HepG2 (cell line): Measurements from ENCODE around the gene MARVELD3. TPM values are rescaled to one million over a fixed set of nuclear protein-coding genes. Genes with fewer than 3 reads are reported as not detected.
A peak's percentile ranks its signal among the peaks of the same experiment; 100 is the strongest.

Experiments used
- ATAC-seq: fragments of 200-7000 bp; cut with Tn5 transposase; 3 replicates; pipeline ENCODE4 v1.9.1; 2020; ENCODE audit warnings: mild to moderate bottlenecking, moderate library complexity
- BruUV-seq: library from RNA; stranded (reverse); fragments of 400-500 nt; replicated peaks from 2 replicates; lab custom pipeline; 2021; lab: Mats Ljungman, UMichigan
- CTCF ChIA-PET: fragments of 300-600 bp; formaldehyde crosslinking; extraction: SDS; loops from one replicate; lab custom pipeline; 2021; ENCODE audit warnings: low total read pairs, inconsistent platforms, low intra/inter-chr PET ratio; lab: Yijun Ruan, JAX
- POLR2A ChIA-PET: fragments of 350-600 bp; sonication (Branson Sonifier 250); formaldehyde crosslinking; loops from one replicate; lab custom pipeline; 2020; ENCODE audit warnings: antibody characterized with exemption, inconsistent platforms; lab: Yijun Ruan, JAX
- DNase-seq: peaks from one replicate; pipeline ENCODE4 v3.0.0-alpha.2; 2015; ENCODE audit warnings: low spot score
- FAIRE-seq: peaks from 3 replicates; lab custom pipeline; 2011; peaks lifted over from hg19 to GRCh38; lab: Jason Lieb, UNC
- H2AFZ ChIP-seq: one replicate; pipeline ENCODE4 v1.6.1; 2011; ENCODE audit warnings: low read length, inconsistent platforms
- H3K27ac ChIP-seq: fragments of 300-600 bp; 3 replicates; pipeline ENCODE4 v1.8.0; 2011; ENCODE audit warnings: mixed run types, mild to moderate bottlenecking, mixed read lengths, low read length, inconsistent platforms; ENCODE audit not compliant: insufficient read depth; ENCODE audit errors: extremely low read length
- H3K27me3 ChIP-seq, 2 experiments: fragments of 200-600 bp in 1 of 2; 2 replicates in 1 of 2; 3 replicates in 1 of 2; pipeline versions ENCODE4 v1.6.0 to v1.8.0; 2011; ENCODE audit warnings: low read length in 2 of 2, mild to moderate bottlenecking in 2 of 2, moderate library complexity in 2 of 2, inconsistent platforms in 1 of 2; ENCODE audit not compliant: insufficient read depth in 2 of 2, control insufficient read depth in 1 of 2
- H3K36me3 ChIP-seq, 2 experiments: fragments of 200-600 bp in 1 of 2; replicated peaks in 1 of 2; 2 replicates in 1 of 2; 3 replicates in 1 of 2; pipeline versions ENCODE4 v1.5.1 to v1.8.0; 2011; ENCODE audit warnings: low read length in 2 of 2, inconsistent platforms in 1 of 2; ENCODE audit not compliant: insufficient read depth in 2 of 2, control insufficient read depth in 1 of 2
- H3K4me1 ChIP-seq: 2 replicates; pipeline ENCODE4 v1.5.1; 2012; ENCODE audit warnings: low read length, inconsistent platforms; ENCODE audit not compliant: insufficient read depth
- H3K4me2 ChIP-seq: 2 replicates; pipeline ENCODE4 v1.6.0; 2011; ENCODE audit warnings: low read depth, low read length, inconsistent platforms
- H3K4me3 ChIP-seq, 3 experiments: fragments of 200-600 bp in 1 of 3; sonication (generic), shearing (Covaris generic) in 1 of 3; replicated peaks in 1 of 3; 2 replicates each; pipeline ENCODE4 v1.5.1; 2011 to 2016; ENCODE audit warnings: low read length in 3 of 3, inconsistent platforms in 2 of 3, low read depth in 2 of 3, mild to moderate bottlenecking in 2 of 3, control low read depth in 1 of 3, mixed read lengths in 1 of 3; ENCODE audit not compliant: insufficient read depth in 1 of 3
- H3K79me2 ChIP-seq: one replicate; pipeline ENCODE4 v1.6.1; 2011; ENCODE audit warnings: low read length, inconsistent platforms; ENCODE audit not compliant: insufficient read depth
- H3K9ac ChIP-seq: 2 replicates; pipeline ENCODE4 v1.6.0; 2011; ENCODE audit warnings: mild to moderate bottlenecking, low read depth, low read length, inconsistent platforms; ENCODE audit not compliant: insufficient read depth
- H3K9me3 ChIP-seq: 2 replicates; pipeline ENCODE4 v1.5.1; 2012; ENCODE audit warnings: mild to moderate bottlenecking, low read length
- H4K20me1 ChIP-seq: 2 replicates; pipeline ENCODE4 v1.6.0; 2011; ENCODE audit warnings: inconsistent platforms, mild to moderate bottlenecking, low read length, moderate library complexity; ENCODE audit not compliant: insufficient read depth
- CEBPB ChIP-seq: IDR thresholded peaks from 2 replicates; pipeline ENCODE4 v1.6.1; 2011; ENCODE audit warnings: low read depth, low read length, improper control_type of control experiment, borderline replicate concordance
- ELF4 ChIP-seq: sonication (generic); formaldehyde crosslinking; IDR thresholded peaks from 2 replicates; pipeline ENCODE4 v1.5.0; 2020; ENCODE audit warnings: missing genetic modification reagents, mild to moderate bottlenecking, moderate library complexity, borderline replicate concordance
- FOXP1 ChIP-seq, 2 experiments: fragments of 450-650 bp in 1 of 2; IDR thresholded peaks; 2 replicates each; pipeline ENCODE4 v1.6.1; 2017 to 2018; ENCODE audit warnings: antibody characterized with exemption in 1 of 2
- MAZ ChIP-seq, 2 experiments: sonication (generic) in 1 of 2; formaldehyde crosslinking in 1 of 2; IDR thresholded peaks; 2 replicates each; pipeline versions ENCODE4 v1.5.0 to v1.6.1; 2012 to 2020; ENCODE audit warnings: low read depth in 2 of 2, mild to moderate bottlenecking in 2 of 2, borderline replicate concordance in 1 of 2, improper control_type of control experiment in 1 of 2, low read length in 1 of 2, missing genetic modification reagents in 1 of 2, moderate library complexity in 1 of 2
- NFE2 ChIP-seq: sonication (generic); formaldehyde crosslinking; IDR thresholded peaks from 2 replicates; pipeline ENCODE4 v1.4.0; 2020; ENCODE audit warnings: missing genetic modification reagents
- TEAD3 ChIP-seq: optimal IDR thresholded peaks from 2 replicates; pipeline ENCODE3; 2016; ENCODE audit warnings: borderline replicate concordance
- ZNF121 ChIP-seq: sonication (generic); formaldehyde crosslinking; IDR thresholded peaks from 2 replicates; pipeline ENCODE4 v1.5.0; 2020; ENCODE audit warnings: mild to moderate bottlenecking, missing genetic modification reagents
- ZNF331 ChIP-seq: sonication (generic); formaldehyde crosslinking; IDR thresholded peaks from 2 replicates; pipeline ENCODE4 v1.4.0; 2020; ENCODE audit warnings: missing genetic modification reagents
- WGBS: methylation state at CpG from one replicate; pipeline ENCODE4 v1.1.6; 2017; ENCODE audit warnings: low lambda C conversion rate; 5-methylcytosine and 5-hydroxymethylcytosine counted together
- in situ Hi-C: cut with HindIII; loops from 2 replicates; pipeline ENCODE4 v1.10.0; 2017; ENCODE audit warnings: low pct_unique_long_range_greater_than_20kb; ENCODE audit not compliant: extremely low pct_ligation_motif_present
- intact Hi-C: fragments of 100-400 bp; cut with micrococcal nuclease; formaldehyde crosslinking; loops from one replicate; pipeline ENCODE4 v1.10.0; 2022; ENCODE audit not compliant: unreplicated experiment
- polyA plus RNA-seq, 8 experiments: library from polyadenylated mRNA; depleted of rRNA in 3 of 8; stranded (reverse) in 7 of 8; unstranded in 1 of 8; fragments of >200 nt; fragmentation: Illumina TruSeq in 4 of 8; extraction: Trizol in 4 of 8; gene quantifications; 2 replicates each; pipeline versions ENCODE4 v1.2.1 to v1.2.3, GENCODE V29; 2011 to 2016; ENCODE audit warnings: low read depth in 4 of 8, missing spikeins in 1 of 8, mixed read lengths in 1 of 8; ENCODE audit not compliant: insufficient read depth in 1 of 8
- total RNA-seq, 5 experiments: library from RNA; depleted of rRNA; stranded (reverse); fragments of >200 nt; fragmentation: Illumina TruSeq; extraction: Trizol; gene quantifications; 2 replicates each; pipeline ENCODE4 v1.2.3, GENCODE V29; 2016; ENCODE audit warnings: low read depth in 1 of 5
- TF ChIP-seq, protein P1 (sequence below): sonication (generic); formaldehyde crosslinking; IDR thresholded peaks from 2 replicates; pipeline ENCODE4 v1.8.1; 2023; ENCODE audit warnings: mild to moderate bottlenecking, moderate library complexity, missing genetic modification reagents
- TF ChIP-seq, protein P2 (sequence below), 2 experiments: IDR thresholded peaks; 2 replicates each; pipeline ENCODE4 v1.6.1; 2011 to 2012; ENCODE audit warnings: low read length in 2 of 2, borderline replicate concordance in 1 of 2, low read depth in 1 of 2, mild to moderate bottlenecking in 1 of 2, moderate library complexity in 1 of 2
- TF ChIP-seq, protein P3 (sequence below): sonication (generic); formaldehyde crosslinking; IDR thresholded peaks from 2 replicates; pipeline ENCODE4 v1.4.0; 2020; ENCODE audit warnings: mild to moderate bottlenecking, missing genetic modification reagents
- TF ChIP-seq, protein P4 (sequence below): sonication (generic); formaldehyde crosslinking; IDR thresholded peaks from 2 replicates; pipeline ENCODE4 v1.8.0; 2023; ENCODE audit warnings: mild to moderate bottlenecking, missing genetic modification reagents
- TF ChIP-seq, protein P5 (sequence below): sonication (generic); formaldehyde crosslinking; IDR thresholded peaks from 2 replicates; pipeline ENCODE4 v1.8.1; 2022; ENCODE audit warnings: mild to moderate bottlenecking, missing genetic modification reagents

Gene MARVELD3
- total and polyA plus RNA-seq, 2 of the 13 experiments (the other 11 are each of a cell fraction or from before 2014, with no cell fraction given) = 4.8 to 5.6 TPM

DNA sequence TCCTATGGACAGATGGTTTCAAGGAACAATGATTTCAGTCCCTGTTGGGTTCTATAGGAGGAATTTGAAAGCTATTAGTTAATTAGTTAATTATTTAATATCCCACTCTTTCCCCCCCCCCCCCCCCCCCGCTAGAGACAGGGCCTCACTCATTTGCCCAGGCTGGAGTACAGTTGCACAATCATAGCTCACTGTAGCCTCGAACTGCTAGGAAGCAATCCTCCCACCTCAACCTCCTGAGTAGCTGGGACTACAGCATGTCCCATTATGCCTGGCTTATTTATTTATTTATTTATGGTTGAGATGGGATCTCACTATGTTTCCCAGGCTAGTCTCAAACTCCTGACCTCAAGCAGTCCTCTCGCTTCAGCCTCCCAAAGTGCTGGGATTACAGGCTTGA lies 34.1 kb upstream of the MARVELD3 start:
- Histone ChIP-seq H2AFZ (no peak overlapping the region), H3K9ac (no peak overlapping the region), H3K79me2 (no peaks in the 10 kb centered on the region), H3K27ac (peak overlapping the region; percentile 92), H3K9me3 (no peaks in the 10 kb centered on the region), H3K36me3 (no peaks in the 10 kb centered on the region), H3K4me3 (no peak overlapping the region), H3K4me1 (peaks cover 76% of the 10 kb centered on the region), H4K20me1 (no peaks in the 10 kb centered on the region), H3K4me2 (no peak overlapping the region), H3K27me3 (no peaks in the 10 kb centered on the region)
- intact Hi-C loops (no loop called here), in situ Hi-C loops (no loop called here)
- ChIA-PET CTCF (no interaction called here), POLR2A (interaction anchor here (0.6 to 5.1 kb wide), 6 partner anchors 10 to 75 kb away, joined by 3 to 82 read pairs (median 28); no protein-coding TSS in a partner anchor)
- no peak for DNase-seq
- no peak for FAIRE-seq
- 55% methylated on average over 3 of the region's 3 CpGs for WGBS
- ATAC-seq = no peak
- BruUV-seq = no TSS peak
- TF ChIP-seq CEBPB = peak; percentile 56; the same call in 1 of the 2 replicates
- TF ChIP-seq, protein P1, sequence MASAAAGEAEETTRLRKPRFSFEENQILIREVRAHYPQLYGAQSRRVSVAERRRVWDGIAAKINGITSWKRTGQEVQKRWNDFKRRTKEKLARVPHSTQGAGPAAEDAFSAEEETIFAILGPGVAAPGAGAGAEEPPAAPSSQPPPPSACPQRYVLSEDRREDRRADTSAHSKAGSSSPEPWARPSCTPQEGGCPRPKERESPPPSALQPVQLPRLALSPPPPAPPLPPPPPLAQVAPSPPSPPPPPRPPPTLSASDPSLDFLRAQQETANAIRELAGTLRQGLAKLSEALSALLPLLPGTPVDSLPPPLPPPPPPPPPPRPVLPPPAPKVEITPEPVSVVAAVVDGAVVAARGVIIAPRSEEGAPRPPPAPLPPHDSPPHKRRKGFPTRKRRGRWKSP = no peak
- no peak for TF ChIP-seq FOXP1 (IDR thresholded peaks at IDR 0.05)
- no peak for TF ChIP-seq FOXP1 (CRISPR knock-in tag; IDR thresholded peaks at IDR 0.05)
- no peak for TF ChIP-seq MAZ (IDR thresholded peaks at IDR 0.05; ENCODE audit: borderline replicate concordance, low read depth, low read length)
- peak; percentile 23; the same call in 1 of the 2 replicates for TF ChIP-seq MAZ (CRISPR knock-in tag; IDR thresholded peaks at IDR 0.05; ENCODE audit: low read depth)
- TF ChIP-seq, protein P2, sequence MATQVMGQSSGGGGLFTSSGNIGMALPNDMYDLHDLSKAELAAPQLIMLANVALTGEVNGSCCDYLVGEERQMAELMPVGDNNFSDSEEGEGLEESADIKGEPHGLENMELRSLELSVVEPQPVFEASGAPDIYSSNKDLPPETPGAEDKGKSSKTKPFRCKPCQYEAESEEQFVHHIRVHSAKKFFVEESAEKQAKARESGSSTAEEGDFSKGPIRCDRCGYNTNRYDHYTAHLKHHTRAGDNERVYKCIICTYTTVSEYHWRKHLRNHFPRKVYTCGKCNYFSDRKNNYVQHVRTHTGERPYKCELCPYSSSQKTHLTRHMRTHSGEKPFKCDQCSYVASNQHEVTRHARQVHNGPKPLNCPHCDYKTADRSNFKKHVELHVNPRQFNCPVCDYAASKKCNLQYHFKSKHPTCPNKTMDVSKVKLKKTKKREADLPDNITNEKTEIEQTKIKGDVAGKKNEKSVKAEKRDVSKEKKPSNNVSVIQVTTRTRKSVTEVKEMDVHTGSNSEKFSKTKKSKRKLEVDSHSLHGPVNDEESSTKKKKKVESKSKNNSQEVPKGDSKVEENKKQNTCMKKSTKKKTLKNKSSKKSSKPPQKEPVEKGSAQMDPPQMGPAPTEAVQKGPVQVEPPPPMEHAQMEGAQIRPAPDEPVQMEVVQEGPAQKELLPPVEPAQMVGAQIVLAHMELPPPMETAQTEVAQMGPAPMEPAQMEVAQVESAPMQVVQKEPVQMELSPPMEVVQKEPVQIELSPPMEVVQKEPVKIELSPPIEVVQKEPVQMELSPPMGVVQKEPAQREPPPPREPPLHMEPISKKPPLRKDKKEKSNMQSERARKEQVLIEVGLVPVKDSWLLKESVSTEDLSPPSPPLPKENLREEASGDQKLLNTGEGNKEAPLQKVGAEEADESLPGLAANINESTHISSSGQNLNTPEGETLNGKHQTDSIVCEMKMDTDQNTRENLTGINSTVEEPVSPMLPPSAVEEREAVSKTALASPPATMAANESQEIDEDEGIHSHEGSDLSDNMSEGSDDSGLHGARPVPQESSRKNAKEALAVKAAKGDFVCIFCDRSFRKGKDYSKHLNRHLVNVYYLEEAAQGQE (IDR thresholded peaks at IDR 0.05; ENCODE audit: borderline replicate concordance in 1 of 2, low read depth in 1 of 2, low read length in 2 of 2) = no peak
- TF ChIP-seq ELF4 (CRISPR knock-in tag) = peak; percentile 23; the same call in 1 of the 2 replicates
- TF ChIP-seq, protein P3, sequence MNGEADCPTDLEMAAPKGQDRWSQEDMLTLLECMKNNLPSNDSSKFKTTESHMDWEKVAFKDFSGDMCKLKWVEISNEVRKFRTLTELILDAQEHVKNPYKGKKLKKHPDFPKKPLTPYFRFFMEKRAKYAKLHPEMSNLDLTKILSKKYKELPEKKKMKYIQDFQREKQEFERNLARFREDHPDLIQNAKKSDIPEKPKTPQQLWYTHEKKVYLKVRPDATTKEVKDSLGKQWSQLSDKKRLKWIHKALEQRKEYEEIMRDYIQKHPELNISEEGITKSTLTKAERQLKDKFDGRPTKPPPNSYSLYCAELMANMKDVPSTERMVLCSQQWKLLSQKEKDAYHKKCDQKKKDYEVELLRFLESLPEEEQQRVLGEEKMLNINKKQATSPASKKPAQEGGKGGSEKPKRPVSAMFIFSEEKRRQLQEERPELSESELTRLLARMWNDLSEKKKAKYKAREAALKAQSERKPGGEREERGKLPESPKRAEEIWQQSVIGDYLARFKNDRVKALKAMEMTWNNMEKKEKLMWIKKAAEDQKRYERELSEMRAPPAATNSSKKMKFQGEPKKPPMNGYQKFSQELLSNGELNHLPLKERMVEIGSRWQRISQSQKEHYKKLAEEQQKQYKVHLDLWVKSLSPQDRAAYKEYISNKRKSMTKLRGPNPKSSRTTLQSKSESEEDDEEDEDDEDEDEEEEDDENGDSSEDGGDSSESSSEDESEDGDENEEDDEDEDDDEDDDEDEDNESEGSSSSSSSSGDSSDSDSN (CRISPR knock-in tag) = 0 out of 2 replicates have a peak, but pooled peaks have one; percentile 23
- no peak for TF ChIP-seq TEAD3
- TF ChIP-seq ZNF331 (CRISPR knock-in tag) = no peak
- TF ChIP-seq, protein P4, sequence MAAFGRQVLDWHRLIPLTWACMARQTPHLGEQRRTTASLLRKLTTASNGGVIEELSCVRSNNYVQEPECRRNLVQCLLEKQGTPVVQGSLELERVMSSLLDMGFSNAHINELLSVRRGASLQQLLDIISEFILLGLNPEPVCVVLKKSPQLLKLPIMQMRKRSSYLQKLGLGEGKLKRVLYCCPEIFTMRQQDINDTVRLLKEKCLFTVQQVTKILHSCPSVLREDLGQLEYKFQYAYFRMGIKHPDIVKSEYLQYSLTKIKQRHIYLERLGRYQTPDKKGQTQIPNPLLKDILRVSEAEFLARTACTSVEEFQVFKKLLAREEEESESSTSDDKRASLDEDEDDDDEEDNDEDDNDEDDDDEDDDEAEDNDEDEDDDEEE (CRISPR knock-in tag) = no peak
- TF ChIP-seq, protein P5, sequence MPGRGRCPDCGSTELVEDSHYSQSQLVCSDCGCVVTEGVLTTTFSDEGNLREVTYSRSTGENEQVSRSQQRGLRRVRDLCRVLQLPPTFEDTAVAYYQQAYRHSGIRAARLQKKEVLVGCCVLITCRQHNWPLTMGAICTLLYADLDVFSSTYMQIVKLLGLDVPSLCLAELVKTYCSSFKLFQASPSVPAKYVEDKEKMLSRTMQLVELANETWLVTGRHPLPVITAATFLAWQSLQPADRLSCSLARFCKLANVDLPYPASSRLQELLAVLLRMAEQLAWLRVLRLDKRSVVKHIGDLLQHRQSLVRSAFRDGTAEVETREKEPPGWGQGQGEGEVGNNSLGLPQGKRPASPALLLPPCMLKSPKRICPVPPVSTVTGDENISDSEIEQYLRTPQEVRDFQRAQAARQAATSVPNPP (CRISPR knock-in tag) = no peak
- no peak for TF ChIP-seq NFE2
- TF ChIP-seq ZNF121 (CRISPR knock-in tag) = peak; percentile 55
